Sigmoid colon (tissue), 7 donors: ENCODE data around the gene ARHGAP15. TPM values are rescaled to one million over a fixed set of nuclear protein-coding genes. Genes with fewer than 3 reads are reported as not detected.

ENCODE experiments used
- DNase-seq: peaks from one replicate; pipeline ENCODE4 v3.0.0-alpha.2; 2019
- H3K27ac ChIP-seq, 4 donors: fragments of 200-600 bp; sonication (generic); one replicate each; pipeline ENCODE4 v1.5.1; 2016 to 2019; ENCODE audit warnings: mild to moderate bottlenecking in 1 of 4
- H3K27me3 ChIP-seq, 3 donors: fragments of 200-600 bp; sonication (generic); one replicate each; pipeline ENCODE4 v1.5.1; 2019; ENCODE audit warnings: mild to moderate bottlenecking in 1 of 3
- H3K36me3 ChIP-seq, 4 donors: fragments of 200-600 bp; sonication (generic); one replicate each; pipeline ENCODE4 v1.5.1; 2016 to 2019
- H3K4me1 ChIP-seq, 4 donors: fragments of 200-600 bp; sonication (generic); one replicate each; pipeline ENCODE4 v1.5.1; 2017 to 2019
- H3K4me3 ChIP-seq, 4 donors: fragments of 200-600 bp; sonication (generic); one replicate each; pipeline ENCODE4 v1.5.1; 2017 to 2019; ENCODE audit warnings: mild to moderate bottlenecking in 2 of 4, moderate library complexity in 1 of 4
- H3K9me3 ChIP-seq, 4 donors: fragments of 200-600 bp in 3 of 4; sonication (generic) in 3 of 4; one replicate each; pipeline versions ENCODE4 v1.5.1 to v1.6.1; 2013 to 2019
- CTCF ChIP-seq, 4 experiments: fragments of 450-650 bp in 3 of 4; fragments of 200-600 bp in 1 of 4; IDR thresholded peaks; one replicate each; pipeline ENCODE4 v1.5.1; 2016 to 2019; ENCODE audit warnings: antibody characterized with exemption in 4 of 4, mild to moderate bottlenecking in 3 of 4, moderate library complexity in 2 of 4
- EP300 ChIP-seq, 4 donors: sonication (generic); formaldehyde crosslinking; IDR thresholded peaks; one replicate each; pipeline ENCODE4 v1.6.1; 2017; ENCODE audit warnings: antibody characterized with exemption in 4 of 4
- POLR2A ChIP-seq, 2 donors: fragments of 450-650 bp; IDR thresholded peaks; one replicate each; pipeline ENCODE4 v1.6.1; 2016; ENCODE audit warnings: antibody characterized with exemption in 2 of 2, mild to moderate bottlenecking in 2 of 2, moderate library complexity in 2 of 2
- POLR2AphosphoS5 ChIP-seq, 4 donors: sonication (generic); formaldehyde crosslinking; IDR thresholded peaks; one replicate each; pipeline ENCODE4 v1.6.1; 2017; ENCODE audit warnings: antibody characterized with exemption in 4 of 4
- WGBS, 2 donors: extraction: QIAGEN DNeasy Blood & Tissue Kit; methylation state at CpG; one replicate each; pipeline ENCODE4 v1.1.7; 2013; 5-methylcytosine and 5-hydroxymethylcytosine counted together
- intact Hi-C: fragments of 100-400 bp; cut with DNase I; formaldehyde crosslinking; loops from one replicate; pipeline ENCODE4 v1.15.1; 2023
- polyA plus RNA-seq, 3 donors: library from polyadenylated mRNA; stranded (reverse); fragments of 200-250 nt; gene quantifications; one replicate each; pipeline ENCODE4 v1.2.3, GENCODE V29; 2013
- total RNA-seq, 4 donors: library from RNA; depleted of rRNA; stranded (reverse); fragments of >200 nt; gene quantifications; one replicate each; pipeline ENCODE4 v1.1.0, GENCODE V29; 2016
- donor health status: healthy with polysubstance abuse.
- donor health status: Bipolar disorder and iron deficiency.
- donor health status: healthy.

Gene ARHGAP15
- total and polyA plus RNA-seq, 7 donors, result 3.7 to 16.4 (median 6.0) TPM

DNA sequence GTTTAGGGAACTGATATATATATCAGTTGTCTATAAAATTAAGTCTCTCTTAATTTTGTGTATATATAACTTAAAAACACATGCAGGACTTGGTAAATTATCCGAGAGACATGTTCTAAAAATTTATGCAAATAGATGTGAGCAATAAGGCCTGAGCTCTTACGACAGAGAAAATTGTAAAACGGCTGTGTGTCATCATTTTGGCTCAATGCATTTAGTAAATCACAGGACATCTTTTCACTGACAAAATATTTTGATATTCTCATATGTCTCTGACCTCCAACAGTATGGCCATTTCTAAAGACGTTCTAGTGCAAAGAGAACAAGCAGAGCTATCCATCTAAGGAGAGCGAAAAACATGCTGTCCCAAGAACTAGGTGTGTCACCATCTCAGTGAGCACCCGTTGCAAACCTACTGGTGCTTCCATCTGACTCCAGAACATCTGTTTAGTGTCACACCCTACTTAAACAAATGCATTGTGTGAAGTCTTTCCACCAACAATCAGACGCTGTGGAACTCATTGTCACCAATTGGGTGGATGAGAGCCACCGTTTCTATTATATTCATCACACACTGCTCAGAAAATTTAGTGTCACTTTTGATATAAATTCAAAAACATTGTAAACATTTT is 108.0 kb downstream of the ARHGAP15 start:
- no peaks in the 10 kb centered on the region for H3K4me1 ChIP-seq
- intact Hi-C loops, result no loop called here
- no peak for TF ChIP-seq EP300 (IDR thresholded peaks at IDR 0.05)
- no peak for TF ChIP-seq CTCF (IDR thresholded peaks at IDR 0.05)
- TF ChIP-seq POLR2AphosphoS5 (IDR thresholded peaks at IDR 0.05), result no peak
- no peak for TF ChIP-seq POLR2A (IDR thresholded peaks at IDR 0.05)
- no peak for DNase-seq
- peaks cover 0 to 4% (median under 1%) of the 10 kb centered on the region in 4 donors for H3K9me3 ChIP-seq
- H3K36me3 ChIP-seq, result no peaks in the 10 kb centered on the region
- no peak overlapping the region for H3K4me3 ChIP-seq
- WGBS, 2 donors, result 73 to 81% methylated on average over 8 of the region's 8 CpGs
- no peaks in the 10 kb centered on the region for H3K27me3 ChIP-seq
- no peak overlapping the region for H3K27ac ChIP-seq

- WGBS, 2 donors, result 57 to 85% methylated on average over 7 of the region's 7 CpGs
- Histone ChIP-seq H3K27ac (no peak overlapping the region), H3K27me3 (no peaks in the 10 kb centered on the region), H3K4me1 (no peaks in the 10 kb centered on the region), H3K9me3 (no peaks in the 10 kb centered on the region), H3K36me3 (no peaks in the 10 kb centered on the region), H3K4me3 (no peak overlapping the region)
- TF ChIP-seq EP300 (IDR thresholded peaks at IDR 0.05) (no peak), CTCF (IDR thresholded peaks at IDR 0.05) (no peak), POLR2AphosphoS5 (IDR thresholded peaks at IDR 0.05) (no peak), POLR2A (IDR thresholded peaks at IDR 0.05) (no peak)
- no peak for DNase-seq
- intact Hi-C loops, result no loop called here
These were observed 112.3 kb downstream of the ARHGAP15 start for GRCh38 chr2:143241403-143242088.

GRCh38 chr2:143246246-143246645 is 117.0 kb downstream of the ARHGAP15 start:
- no peak for TF ChIP-seq POLR2A (IDR thresholded peaks at IDR 0.05)
- TF ChIP-seq POLR2AphosphoS5 (IDR thresholded peaks at IDR 0.05), result no peak
- TF ChIP-seq EP300 (IDR thresholded peaks at IDR 0.05), result no peak
- no peak for TF ChIP-seq CTCF (IDR thresholded peaks at IDR 0.05)
- 53 to 80% methylated on average over 2 of the region's 2 CpGs for WGBS, 2 donors
- no peaks in the 10 kb centered on the region for H3K9me3 ChIP-seq
- intact Hi-C loops, result no loop called here
- H3K27me3 ChIP-seq, result no peaks in the 10 kb centered on the region
- H3K27ac ChIP-seq, result no peak overlapping the region
- DNase-seq, result no peak
- no peaks in the 10 kb centered on the region for H3K36me3 ChIP-seq
- H3K4me3 ChIP-seq, result no peak overlapping the region
- no peaks in the 10 kb centered on the region for H3K4me1 ChIP-seq

- TF ChIP-seq CTCF (IDR thresholded peaks at IDR 0.05), result no peak
- no peak for TF ChIP-seq POLR2AphosphoS5 (IDR thresholded peaks at IDR 0.05)
- no peak for TF ChIP-seq POLR2A (IDR thresholded peaks at IDR 0.05)
- no peak for TF ChIP-seq EP300 (IDR thresholded peaks at IDR 0.05)
- Histone ChIP-seq H3K4me3 (no peak overlapping the region), H3K36me3 (no peaks in the 10 kb centered on the region), H3K27ac (no peak overlapping the region), H3K4me1 (no peaks in the 10 kb centered on the region), H3K27me3 (no peaks in the 10 kb centered on the region), H3K9me3 (no peaks in the 10 kb centered on the region)
- intact Hi-C loops, result no loop called here
- no peak for DNase-seq
- WGBS, 2 donors, result 45 to 62% methylated on average over 10 of the region's 10 CpGs
These were observed 117.9 kb downstream of the ARHGAP15 start for GRCh38 chr2:143246815-143247744.
